Activated CD4-positive, CD25-positive, alpha-beta regulatory T cell treated with anti-CD3 and anti-CD28 coated beads, Interleukin-2, amount 50 U/mL, for 24 hours (primary cell): ENCODE measurements around the gene SIGLECL1.

Experiments
- ATAC-seq, 2 donors: fragments of 150-1000 bp; cut with Tn5 transposase; one replicate each; pipeline ENCODE4 v1.10.0; 2021; ENCODE audit warnings: mild to moderate bottlenecking in 1 of 2, moderate library complexity in 1 of 2

The SIGLECL1 gene

DNA sequence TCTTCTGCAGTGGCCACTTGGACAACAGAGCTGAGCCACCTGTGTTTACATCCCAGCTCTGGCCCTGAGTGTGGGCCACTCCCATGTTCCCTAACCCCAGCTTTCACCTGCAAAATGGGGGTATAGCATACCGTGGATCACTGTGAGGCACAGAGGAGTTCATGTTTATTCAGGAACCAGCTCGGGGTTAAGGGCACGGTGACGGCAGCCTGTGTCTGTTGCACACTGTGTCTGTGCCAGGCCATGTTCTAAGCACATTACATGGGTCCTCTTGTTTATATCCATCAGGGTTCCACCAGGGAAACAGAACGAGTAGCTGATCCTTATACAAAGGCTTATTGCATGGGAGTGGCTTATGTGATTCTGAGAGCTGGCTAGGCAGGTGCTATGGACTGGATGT, 46.5 kb downstream of the SIGLECL1 start:
- ATAC-seq = no peak

GRCh38 chr19:51301266-51301665, 50.4 kb downstream of the SIGLECL1 start:
- no peak for ATAC-seq

GRCh38 chr19:51305479-51305878, 54.6 kb downstream of the SIGLECL1 start:
- ATAC-seq = no peak

- ATAC-seq = no peak
Observed at GRCh38 chr19:51311351-51312257, 60.7 kb downstream of the SIGLECL1 start, which contains the start of gene IGLON5. IGLON5 (plus strand) TSS chr19:51311644; CDS start chr19:51311848, 204 bp downstream.

DNA sequence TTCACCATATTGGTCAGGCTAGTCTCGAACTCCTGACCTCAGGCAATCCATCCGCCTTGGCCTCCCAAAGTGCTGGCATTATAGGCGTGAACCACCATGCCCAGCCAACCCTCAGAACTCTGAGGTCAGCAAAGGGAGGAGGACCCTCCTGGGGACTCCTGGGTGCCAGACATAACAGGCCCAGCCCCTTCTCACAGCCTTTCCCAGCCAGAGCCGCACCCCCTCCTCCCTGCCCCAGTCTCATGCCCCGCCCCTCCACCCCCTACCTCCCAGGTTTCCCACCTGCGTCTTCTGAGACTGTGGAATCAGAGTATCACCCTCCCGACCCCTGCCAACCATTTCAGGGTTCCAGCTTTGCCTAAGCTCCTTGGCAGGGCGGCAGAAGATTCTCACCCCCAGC, 65.8 kb downstream of the SIGLECL1 start:
- ATAC-seq = no peak

DNA sequence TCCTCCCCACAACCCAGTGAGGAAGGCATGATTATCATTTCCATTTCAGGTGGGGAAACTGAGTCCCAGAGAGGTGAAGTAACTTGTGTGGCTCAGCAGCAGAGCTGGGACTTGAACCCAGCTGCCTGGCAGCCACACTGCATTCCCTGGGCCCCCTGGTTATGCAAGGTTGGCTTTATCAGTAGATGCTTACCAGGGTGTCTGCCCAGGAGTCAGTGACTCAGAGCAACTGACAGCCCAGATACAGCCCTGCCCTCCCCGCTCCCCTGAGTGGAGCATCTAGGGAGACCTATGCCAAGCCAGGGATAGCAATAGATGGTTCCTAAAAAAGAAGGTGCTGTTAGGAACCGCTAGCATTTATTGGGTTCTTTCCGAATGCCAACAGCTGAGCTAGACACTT, 66.5 kb downstream of the SIGLECL1 start:
- no peak for ATAC-seq

- no peak for ATAC-seq
Observed at GRCh38 chr19:51317968-51318367, 67.1 kb downstream of the SIGLECL1 start.
